ENCODE results near the gene TSPAN5. TPM values are rescaled to one million over a fixed set of nuclear protein-coding genes. Genes with fewer than 3 reads are reported as not detected.
A peak's percentile ranks its signal among the peaks of the same experiment; 100 is the strongest.

TSPAN5 gene
- total and polyA plus RNA-seq, 2 donors: 4.7 to 10.3 TPM

- no peak for DNase-seq (ENCODE audit: low read depth in 6 of 9, low spot score in 9 of 9)
- 95% methylated on average over 7 of the region's 7 CpGs for WGBS
Observed at GRCh38 chr4:98567611-98568010, 90.8 kb downstream of the TSPAN5 start.

DNA sequence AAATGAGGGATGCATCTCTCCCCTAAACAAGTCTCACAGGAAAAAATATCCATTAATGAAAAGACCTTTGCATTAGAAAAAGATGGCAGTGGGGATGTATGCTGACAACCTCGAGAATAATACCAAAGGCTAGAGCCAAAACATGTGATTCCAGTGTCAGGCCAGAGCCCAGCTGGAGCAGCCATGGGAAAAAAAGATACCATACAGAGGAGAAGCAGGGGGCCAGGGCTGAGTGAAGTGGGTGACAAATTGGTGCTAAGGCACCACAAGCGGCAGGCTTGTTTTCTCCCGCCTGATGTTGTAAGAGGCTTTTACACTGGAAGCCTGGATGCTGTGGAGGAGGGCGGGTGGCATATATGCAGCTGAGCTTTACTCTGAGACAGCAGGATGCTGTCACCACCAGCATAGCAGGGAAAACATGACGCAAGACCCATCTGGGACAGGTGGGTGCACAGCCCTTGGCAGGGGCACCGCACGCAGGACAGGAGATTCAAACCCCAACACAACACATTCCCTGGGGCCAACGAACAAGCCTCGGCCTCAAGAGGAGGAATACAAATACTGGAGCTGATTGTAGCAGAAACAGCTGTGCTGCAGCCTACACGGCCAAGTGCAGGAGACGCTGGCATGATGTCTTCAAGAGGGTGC lies 91.9 kb downstream of the TSPAN5 start:
- H3K4me1 ChIP-seq (ENCODE audit: control insufficient read depth in 2 of 2, insufficient read depth in 2 of 2, low read length in 2 of 2): peaks cover 22 to 30% of the 10 kb centered on the region in 2 donors
- no peak overlapping the region for H3K4me3 ChIP-seq (ENCODE audit: low read length in 2 of 2)
- H3K9me3 ChIP-seq (ENCODE audit: control insufficient read depth in 2 of 2, insufficient read depth in 1 of 2, low read length in 1 of 2): no peaks in the 10 kb centered on the region
- no peaks in the 10 kb centered on the region for H3K27me3 ChIP-seq (ENCODE audit: control insufficient read depth in 2 of 2, insufficient read depth in 1 of 2, low read length in 1 of 2)
- 75% methylated on average over 11 of the region's 11 CpGs for WGBS
- no peaks in the 10 kb centered on the region for H3K36me3 ChIP-seq (ENCODE audit: control insufficient read depth in 2 of 2, insufficient read depth in 2 of 2, low read length in 1 of 2)
- H3K27ac ChIP-seq (ENCODE audit: low read depth in 1 of 2, low read length in 1 of 2): peak overlapping the region in 1 of 2 donors; percentile 80
- DNase-seq (ENCODE audit: low read depth in 6 of 9, low spot score in 9 of 9): peak in 7 of 9 donors; percentile 22 to 69 (median 38)

More at GRCh38 chr4:98567611-98568010, 90.8 kb downstream of the TSPAN5 start:
- no peak overlapping the region for H3K4me3 ChIP-seq (ENCODE audit: low read length in 2 of 2)
- H3K36me3 ChIP-seq (ENCODE audit: control insufficient read depth in 2 of 2, insufficient read depth in 2 of 2, low read length in 1 of 2): no peaks in the 10 kb centered on the region
- H3K27ac ChIP-seq (ENCODE audit: low read depth in 1 of 2, low read length in 1 of 2): no peak overlapping the region
- no peaks in the 10 kb centered on the region for H3K9me3 ChIP-seq (ENCODE audit: control insufficient read depth in 2 of 2, insufficient read depth in 1 of 2, low read length in 1 of 2)
- no peaks in the 10 kb centered on the region for H3K27me3 ChIP-seq (ENCODE audit: control insufficient read depth in 2 of 2, insufficient read depth in 1 of 2, low read length in 1 of 2)
- peaks cover 22 to 30% of the 10 kb centered on the region in 2 donors for H3K4me1 ChIP-seq (ENCODE audit: control insufficient read depth in 2 of 2, insufficient read depth in 2 of 2, low read length in 2 of 2)

DNA sequence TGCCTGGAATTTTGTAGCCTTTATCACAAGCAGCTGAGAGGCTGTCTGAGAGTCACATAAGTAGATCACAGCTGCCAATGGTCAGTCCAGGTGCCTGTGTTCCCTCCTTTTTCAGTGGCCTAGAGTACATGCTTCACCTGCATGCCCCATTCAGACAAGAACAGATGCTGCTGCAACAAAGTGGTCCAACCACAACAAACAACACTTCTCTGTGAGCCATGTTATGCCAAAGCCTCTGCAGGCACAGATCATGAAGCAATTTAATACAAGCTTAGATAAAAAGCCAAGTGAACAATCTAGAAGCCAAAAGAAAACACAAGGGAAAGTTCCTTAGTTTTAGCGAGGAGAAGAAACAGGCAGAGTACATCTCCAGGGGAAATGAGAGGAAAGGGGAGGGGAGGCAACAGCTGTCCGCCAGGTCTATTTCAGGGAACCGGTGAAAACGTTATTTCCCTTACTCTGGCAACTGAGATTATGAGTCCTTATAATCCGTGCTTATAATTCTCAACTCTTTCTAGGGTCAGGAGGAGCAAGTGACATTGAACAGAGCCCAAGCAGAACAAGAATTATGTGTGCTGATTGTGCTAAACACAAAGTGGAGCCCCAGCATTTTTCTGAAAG lies 92.6 kb downstream of the TSPAN5 start:
- peak overlapping the region; percentile 36 to 80 for H3K27ac ChIP-seq (ENCODE audit: low read depth in 1 of 2, low read length in 1 of 2)

GRCh38 chr4:98564852-98565251 lies 93.6 kb downstream of the TSPAN5 start:
- Histone ChIP-seq H3K4me1 (ENCODE audit: control insufficient read depth in 2 of 2, insufficient read depth in 2 of 2, low read length in 2 of 2) (peaks cover 22 to 30% of the 10 kb centered on the region in 2 donors), H3K27ac (ENCODE audit: low read depth in 1 of 2, low read length in 1 of 2) (no peak overlapping the region), H3K4me3 (ENCODE audit: low read length in 2 of 2) (no peak overlapping the region), H3K36me3 (ENCODE audit: control insufficient read depth in 2 of 2, insufficient read depth in 2 of 2, low read length in 1 of 2) (no peaks in the 10 kb centered on the region), H3K9me3 (ENCODE audit: control insufficient read depth in 2 of 2, insufficient read depth in 1 of 2, low read length in 1 of 2) (no peaks in the 10 kb centered on the region), H3K27me3 (ENCODE audit: control insufficient read depth in 2 of 2, insufficient read depth in 1 of 2, low read length in 1 of 2) (no peaks in the 10 kb centered on the region)
- WGBS: 94% methylated on average over 3 of the region's 3 CpGs
- DNase-seq (ENCODE audit: low read depth in 6 of 9, low spot score in 9 of 9): no peak

More for the DNA sequence above, 92.6 kb downstream of the TSPAN5 start:
- WGBS: 18% methylated on average over 5 of the region's 5 CpGs
- Histone ChIP-seq H3K4me3 (ENCODE audit: low read length in 2 of 2) (no peak overlapping the region), H3K9me3 (ENCODE audit: control insufficient read depth in 2 of 2, insufficient read depth in 1 of 2, low read length in 1 of 2) (no peaks in the 10 kb centered on the region), H3K36me3 (ENCODE audit: control insufficient read depth in 2 of 2, insufficient read depth in 2 of 2, low read length in 1 of 2) (no peaks in the 10 kb centered on the region), H3K4me1 (ENCODE audit: control insufficient read depth in 2 of 2, insufficient read depth in 2 of 2, low read length in 2 of 2) (peaks cover 22 to 30% of the 10 kb centered on the region in 2 donors), H3K27me3 (ENCODE audit: control insufficient read depth in 2 of 2, insufficient read depth in 1 of 2, low read length in 1 of 2) (no peaks in the 10 kb centered on the region)
- peak; percentile 38 to 89 (median 67) for DNase-seq (ENCODE audit: low read depth in 6 of 9, low spot score in 9 of 9)

DNA sequence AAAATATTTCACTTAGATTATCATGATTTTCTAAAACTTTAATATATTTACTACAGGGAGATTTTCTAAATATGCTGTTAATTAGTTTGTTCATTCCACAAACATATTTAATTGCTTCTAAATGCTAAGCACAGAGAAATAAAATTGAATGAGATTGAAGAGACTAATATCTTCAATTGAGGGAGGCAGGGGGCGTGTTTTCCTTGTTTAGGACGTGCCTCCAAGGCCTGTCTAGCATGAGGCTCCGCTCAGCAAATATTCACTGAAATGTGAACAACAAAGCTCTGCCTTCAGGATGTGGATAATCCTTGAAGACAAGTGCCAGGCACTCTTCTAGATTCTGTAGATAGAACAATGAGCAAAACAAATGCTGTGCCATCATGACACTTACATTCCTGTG lies 98.1 kb downstream of the TSPAN5 start:
- Histone ChIP-seq H3K9me3 (ENCODE audit: control insufficient read depth in 2 of 2, insufficient read depth in 1 of 2, low read length in 1 of 2) (no peaks in the 10 kb centered on the region), H3K27me3 (ENCODE audit: control insufficient read depth in 2 of 2, insufficient read depth in 1 of 2, low read length in 1 of 2) (no peaks in the 10 kb centered on the region), H3K4me3 (ENCODE audit: low read length in 2 of 2) (no peak overlapping the region), H3K27ac (ENCODE audit: low read depth in 1 of 2, low read length in 1 of 2) (no peak overlapping the region), H3K36me3 (ENCODE audit: control insufficient read depth in 2 of 2, insufficient read depth in 2 of 2, low read length in 1 of 2) (no peaks in the 10 kb centered on the region), H3K4me1 (ENCODE audit: control insufficient read depth in 2 of 2, insufficient read depth in 2 of 2, low read length in 2 of 2) (peaks cover 3 to 5% of the 10 kb centered on the region in 2 donors)
- DNase-seq (ENCODE audit: low read depth in 6 of 9, low spot score in 9 of 9): no peak
- 94% methylated on average over 3 of the region's 3 CpGs for WGBS

DNA sequence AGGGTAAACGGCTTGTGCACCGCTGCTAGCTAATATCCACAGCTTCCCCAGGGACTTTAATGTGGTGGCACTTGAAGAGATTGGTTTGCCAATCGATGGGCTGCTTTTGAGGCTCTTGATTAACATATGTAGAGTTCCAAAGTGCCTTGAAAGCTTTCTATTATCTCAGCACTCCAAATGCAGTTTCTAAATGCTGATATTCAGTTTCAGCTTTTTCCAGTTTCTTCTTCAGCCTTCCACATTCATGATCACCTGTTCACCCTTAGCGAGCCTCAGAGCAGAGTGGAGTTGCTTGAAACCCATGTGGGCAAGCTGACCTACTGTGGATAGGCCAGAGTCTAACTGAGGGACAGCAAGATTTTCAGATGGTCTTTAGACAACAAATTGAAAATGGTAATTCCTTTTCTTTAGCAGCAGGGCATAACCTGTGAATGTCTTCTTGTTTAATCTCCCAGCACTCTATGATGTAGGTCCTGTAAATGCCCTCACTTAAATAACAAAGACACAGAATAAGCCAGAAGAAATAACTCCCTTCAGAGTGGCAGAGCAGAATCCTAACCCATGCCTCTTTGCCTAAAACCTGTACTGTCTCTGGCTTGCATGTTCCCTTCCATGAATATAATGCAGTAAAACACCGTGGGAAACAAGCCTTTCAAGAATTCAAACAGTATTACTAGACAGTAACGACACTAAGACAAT lies 99.8 kb downstream of the TSPAN5 start:
- no peak overlapping the region for H3K27ac ChIP-seq (ENCODE audit: low read depth in 1 of 2, low read length in 1 of 2)
- WGBS: 88% methylated on average over 6 of the region's 6 CpGs
- no peaks in the 10 kb centered on the region for H3K27me3 ChIP-seq (ENCODE audit: control insufficient read depth in 2 of 2, insufficient read depth in 1 of 2, low read length in 1 of 2)
- peaks cover 0 to 2% of the 10 kb centered on the region in 2 donors for H3K4me1 ChIP-seq (ENCODE audit: control insufficient read depth in 2 of 2, insufficient read depth in 2 of 2, low read length in 2 of 2)
- no peaks in the 10 kb centered on the region for H3K36me3 ChIP-seq (ENCODE audit: control insufficient read depth in 2 of 2, insufficient read depth in 2 of 2, low read length in 1 of 2)
- no peaks in the 10 kb centered on the region for H3K9me3 ChIP-seq (ENCODE audit: control insufficient read depth in 2 of 2, insufficient read depth in 1 of 2, low read length in 1 of 2)
- H3K4me3 ChIP-seq (ENCODE audit: low read length in 2 of 2): no peak overlapping the region
- no peak for DNase-seq (ENCODE audit: low read depth in 6 of 9, low spot score in 9 of 9)

GRCh38 chr4:98557194-98557892 lies 101.1 kb downstream of the TSPAN5 start:
- peaks cover 0 to 2% of the 10 kb centered on the region in 2 donors for H3K4me1 ChIP-seq (ENCODE audit: control insufficient read depth in 2 of 2, insufficient read depth in 2 of 2, low read length in 2 of 2)
- no peak for DNase-seq (ENCODE audit: low read depth in 6 of 9, low spot score in 9 of 9)
- H3K4me3 ChIP-seq (ENCODE audit: low read length in 2 of 2): no peak overlapping the region
- 93% methylated on average over 7 of the region's 7 CpGs for WGBS
- peaks cover 0 to 2% of the 10 kb centered on the region in 2 donors for H3K36me3 ChIP-seq (ENCODE audit: control insufficient read depth in 2 of 2, insufficient read depth in 2 of 2, low read length in 1 of 2)
- no peaks in the 10 kb centered on the region for H3K27me3 ChIP-seq (ENCODE audit: control insufficient read depth in 2 of 2, insufficient read depth in 1 of 2, low read length in 1 of 2)
- H3K27ac ChIP-seq (ENCODE audit: low read depth in 1 of 2, low read length in 1 of 2): no peak overlapping the region
- H3K9me3 ChIP-seq (ENCODE audit: control insufficient read depth in 2 of 2, insufficient read depth in 1 of 2, low read length in 1 of 2): no peaks in the 10 kb centered on the region

DNA sequence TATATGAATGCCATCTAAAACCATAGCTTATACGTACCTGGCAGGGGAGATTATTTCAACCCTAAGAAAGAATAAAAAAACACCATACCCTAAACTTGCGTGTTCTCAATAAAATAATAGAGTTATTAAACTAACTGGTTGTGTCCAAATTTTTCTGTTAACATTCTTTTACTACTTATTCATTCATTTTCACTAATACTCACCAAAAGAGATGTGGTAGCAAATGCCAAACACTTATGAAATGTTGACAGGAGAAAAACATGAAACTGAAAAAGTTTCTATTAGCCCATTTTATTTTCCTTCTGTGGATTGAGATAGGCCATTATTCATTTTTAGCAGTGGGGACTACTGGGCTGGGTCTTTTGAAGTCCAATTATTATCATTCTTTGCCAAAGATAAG lies 102.0 kb downstream of the TSPAN5 start:
- over 99% methylated on average over 2 of the region's 2 CpGs for WGBS
- Histone ChIP-seq H3K27me3 (ENCODE audit: control insufficient read depth in 2 of 2, insufficient read depth in 1 of 2, low read length in 1 of 2) (no peaks in the 10 kb centered on the region), H3K9me3 (ENCODE audit: control insufficient read depth in 2 of 2, insufficient read depth in 1 of 2, low read length in 1 of 2) (no peaks in the 10 kb centered on the region), H3K36me3 (ENCODE audit: control insufficient read depth in 2 of 2, insufficient read depth in 2 of 2, low read length in 1 of 2) (peaks cover 0 to 2% of the 10 kb centered on the region in 2 donors), H3K27ac (ENCODE audit: low read depth in 1 of 2, low read length in 1 of 2) (no peak overlapping the region), H3K4me3 (ENCODE audit: low read length in 2 of 2) (no peak overlapping the region), H3K4me1 (ENCODE audit: control insufficient read depth in 2 of 2, insufficient read depth in 2 of 2, low read length in 2 of 2) (peaks cover 0 to 2% of the 10 kb centered on the region in 2 donors)
- DNase-seq (ENCODE audit: low read depth in 6 of 9, low spot score in 9 of 9): no peak

All from thymus (tissue), 11 donors.